AG08395 (cell line): ENCODE results near the gene EIF2S2.
A peak's percentile ranks its signal among the peaks of the same experiment; 100 is the strongest.

Experiments used
- DNase-seq: peaks from one replicate; pipeline ENCODE4 v3.0.0; 2012; ENCODE audit warnings: mixed read lengths, low spot score

EIF2S2 gene

DNA sequence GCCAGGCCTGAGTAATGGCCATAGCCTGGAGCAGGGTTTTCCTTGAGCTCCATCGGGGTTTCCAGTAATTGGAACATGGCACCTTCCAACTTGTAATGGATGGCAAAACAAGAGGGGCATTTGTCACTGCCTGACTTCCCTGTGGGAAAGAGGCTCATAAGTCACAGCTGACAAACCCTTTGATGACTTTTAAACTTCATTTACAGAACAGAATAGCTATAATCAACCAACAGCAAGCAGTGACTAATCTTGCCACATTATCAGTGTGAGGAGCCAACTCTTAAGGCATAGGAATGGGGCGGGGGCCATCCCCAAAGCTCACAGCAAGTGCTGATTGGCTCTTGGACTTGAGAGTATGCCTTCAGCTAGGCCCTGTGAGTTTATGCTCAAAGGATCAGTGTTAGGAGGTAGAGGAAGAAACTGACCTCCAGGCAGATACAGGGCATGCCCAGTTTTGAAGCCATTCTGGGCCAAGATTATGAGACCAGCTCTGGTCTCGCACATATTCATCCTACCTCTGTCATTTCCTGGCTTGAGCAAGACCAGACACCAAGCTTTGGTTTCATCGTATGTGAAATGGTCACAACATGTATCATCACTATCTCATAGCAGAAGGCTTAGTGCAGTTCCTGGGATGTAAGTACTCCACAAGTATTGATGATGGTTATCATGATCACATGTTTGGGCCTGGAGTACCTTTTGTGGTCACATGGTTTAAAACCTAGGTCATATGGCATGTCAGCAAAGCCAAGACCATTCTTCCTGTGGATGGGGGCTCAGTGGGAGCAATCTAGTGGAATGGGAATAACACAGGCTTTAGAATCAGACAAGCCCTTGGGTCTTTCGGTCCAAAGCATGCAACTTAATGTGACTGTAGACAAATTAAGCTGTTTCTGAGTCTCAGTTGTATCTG is 49.2 kb downstream of the EIF2S2 start:
- peak; percentile 48 for DNase-seq

DNA sequence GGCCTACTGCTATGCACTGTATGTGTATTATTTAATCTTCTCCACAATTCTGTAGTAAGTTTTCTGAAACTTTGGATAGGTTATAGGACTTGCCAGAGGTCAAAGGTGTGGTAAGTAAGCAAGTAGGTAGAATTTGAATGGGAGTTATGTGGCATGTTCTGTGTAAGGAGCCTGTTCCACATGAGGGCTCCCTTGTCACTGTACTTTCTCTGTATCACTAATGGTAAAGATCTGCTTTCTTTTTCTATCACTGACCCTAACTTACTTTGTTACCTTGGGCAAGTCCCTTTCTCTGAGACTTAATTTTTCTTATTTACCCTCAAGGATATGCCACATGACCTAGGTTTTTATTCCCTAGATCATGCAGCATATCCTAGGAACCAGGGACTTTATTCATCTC is 50.3 kb downstream of the EIF2S2 start:
- no peak for DNase-seq

DNA sequence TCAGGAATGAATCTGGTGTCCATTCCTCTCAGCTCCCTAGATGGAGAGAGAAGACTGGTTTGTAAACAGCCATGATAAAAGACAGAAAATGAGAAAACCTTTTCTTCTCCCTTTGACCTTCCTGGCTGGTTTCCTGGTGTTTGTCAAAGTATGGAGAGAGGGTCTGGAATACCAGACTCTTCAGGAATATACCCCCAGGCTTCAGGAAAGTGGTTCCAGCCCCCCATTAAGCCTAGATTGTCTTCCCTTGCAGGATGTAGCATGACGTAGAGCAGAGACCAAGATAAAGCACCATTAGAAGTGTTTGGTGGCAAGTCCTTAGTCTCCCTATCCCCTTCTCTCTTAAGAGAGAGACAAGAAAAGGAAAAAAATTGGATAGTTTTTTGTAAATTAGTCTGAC is 51.1 kb downstream of the EIF2S2 start:
- DNase-seq, result no peak

DNA sequence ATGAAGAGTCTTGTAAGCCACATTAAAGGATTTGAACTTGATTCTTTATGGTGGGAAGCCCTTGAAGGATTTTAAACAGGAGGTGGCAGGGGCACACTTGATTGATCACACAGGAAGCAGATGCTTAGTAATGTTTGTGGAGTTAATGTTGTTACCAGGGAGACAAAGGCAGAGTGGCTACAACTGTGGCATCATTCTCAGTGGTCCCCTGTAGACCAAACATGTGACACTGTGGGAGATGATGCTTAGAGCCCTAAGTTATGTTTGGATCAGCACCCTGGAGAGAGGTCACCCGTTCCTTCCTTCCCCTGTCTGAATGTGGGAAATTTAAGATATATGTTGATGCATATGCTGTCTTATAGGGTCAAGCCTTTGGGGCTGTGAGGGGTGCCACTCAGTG is 53.2 kb downstream of the EIF2S2 start:
- no peak for DNase-seq

DNA sequence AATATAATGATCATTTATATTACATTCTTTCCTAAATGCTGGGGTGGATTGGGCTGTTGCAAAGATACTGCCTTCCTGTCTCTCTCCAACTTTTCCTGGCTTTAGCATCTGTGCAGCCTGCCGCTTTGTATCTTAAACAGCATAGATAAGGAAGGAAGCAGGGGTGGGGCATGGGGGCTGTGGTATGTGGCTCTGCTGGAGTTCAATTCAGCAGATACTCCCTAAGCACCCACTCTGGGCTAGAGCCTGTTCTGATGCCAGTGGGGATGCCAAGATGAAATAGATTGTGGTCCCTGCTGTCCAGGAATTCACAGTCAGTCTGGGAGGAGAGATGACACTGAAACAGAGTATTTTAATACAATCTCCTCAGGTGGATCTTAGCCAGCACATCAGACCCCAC is 56.8 kb downstream of the EIF2S2 start:
- no peak for DNase-seq

DNA sequence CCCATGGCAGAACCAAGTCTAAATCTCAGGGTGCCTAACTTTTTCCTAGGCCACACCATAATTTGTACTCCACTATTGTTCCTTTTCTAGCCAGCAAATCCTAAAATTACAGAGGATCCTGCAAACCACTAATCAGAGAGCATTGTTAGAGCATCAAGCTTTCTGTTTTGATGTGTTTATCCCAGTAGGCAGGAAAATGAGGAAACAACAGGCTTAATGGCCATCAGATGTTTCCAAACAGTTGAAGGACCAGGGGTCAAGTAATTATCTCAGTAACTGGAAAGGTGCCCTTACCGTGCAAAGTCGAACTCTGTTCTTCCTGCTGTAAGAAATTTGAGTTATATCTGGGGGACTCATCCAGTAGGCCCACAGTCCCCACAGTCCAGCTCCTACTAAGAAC is 59.6 kb downstream of the EIF2S2 start:
- DNase-seq, result no peak

DNA sequence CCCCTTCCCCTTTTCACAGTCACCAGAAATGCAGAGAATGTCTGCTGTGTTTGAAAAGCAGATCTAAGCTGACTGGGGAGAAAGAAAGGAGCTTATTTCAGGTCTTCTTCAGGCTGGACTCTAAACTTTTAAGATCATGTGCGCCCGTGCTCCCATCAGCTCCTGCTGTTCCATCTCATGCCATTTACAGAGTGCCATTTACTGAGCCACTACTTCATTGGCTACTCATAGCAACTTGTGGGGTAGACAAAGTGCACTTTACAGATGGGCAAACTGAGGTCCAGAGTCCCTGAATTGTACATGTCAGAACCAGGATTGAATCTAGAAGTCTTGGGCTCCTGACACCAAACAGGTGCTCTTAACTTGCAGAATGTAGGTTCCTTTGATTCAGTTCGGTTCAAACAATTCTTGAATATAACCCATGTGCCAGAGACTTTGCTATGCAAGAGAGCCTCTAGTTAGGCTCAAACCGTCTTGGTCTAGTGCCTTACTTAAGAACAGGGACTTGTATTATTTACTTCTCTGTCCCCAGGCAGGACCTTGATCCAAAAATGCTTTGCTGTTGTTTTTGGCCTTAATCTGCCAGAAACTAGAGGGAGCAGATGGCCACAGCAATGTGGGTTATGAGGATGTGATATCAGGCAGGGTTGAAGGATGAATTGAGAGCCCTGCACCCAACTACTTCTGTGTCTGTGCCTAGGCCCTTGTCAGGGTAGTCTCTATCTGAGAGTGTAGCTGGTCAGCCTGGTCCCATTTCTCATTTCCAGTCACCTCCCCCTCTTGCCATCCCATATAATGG is 61.9 kb downstream of the EIF2S2 start:
- no peak for DNase-seq

DNA sequence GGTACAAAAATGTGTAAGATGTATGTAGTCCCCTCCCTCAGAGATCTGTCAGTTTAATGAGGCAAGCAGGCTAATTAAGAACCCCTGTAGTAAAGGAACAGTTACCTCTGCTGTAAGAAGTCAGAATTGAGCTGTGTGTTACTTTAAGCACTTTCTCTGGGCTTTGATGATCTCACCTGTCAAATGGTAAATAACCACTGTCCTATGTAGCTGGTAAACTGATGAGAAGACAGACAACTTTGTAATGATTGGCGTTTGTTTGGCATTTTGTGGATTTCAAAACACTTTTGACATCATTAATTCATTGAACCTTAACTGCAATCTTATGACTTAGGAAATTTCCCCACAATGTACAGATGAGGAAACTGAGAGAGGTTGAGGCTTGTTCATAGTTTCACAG is 62.7 kb downstream of the EIF2S2 start:
- no peak for DNase-seq

DNA sequence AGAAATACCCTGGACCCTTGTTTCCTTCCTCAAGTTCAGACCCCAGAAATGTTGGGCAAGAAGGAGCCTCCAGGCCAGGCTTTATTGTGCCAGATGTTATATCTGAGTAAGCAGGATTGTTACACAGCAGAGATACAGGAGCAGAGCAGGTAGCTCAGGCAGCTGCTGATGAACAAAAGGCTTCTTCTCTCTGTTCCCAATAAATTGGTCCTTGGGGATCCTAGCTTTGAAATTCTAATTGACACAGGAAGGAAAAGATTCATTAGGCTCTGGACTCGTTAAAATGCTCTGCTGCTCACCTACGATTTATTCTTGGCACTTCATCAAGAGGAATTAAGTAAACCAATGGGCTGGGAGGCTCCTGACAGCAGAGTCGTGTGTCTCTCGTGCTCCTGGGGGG is 64.1 kb downstream of the EIF2S2 start:
- DNase-seq, result no peak

DNA sequence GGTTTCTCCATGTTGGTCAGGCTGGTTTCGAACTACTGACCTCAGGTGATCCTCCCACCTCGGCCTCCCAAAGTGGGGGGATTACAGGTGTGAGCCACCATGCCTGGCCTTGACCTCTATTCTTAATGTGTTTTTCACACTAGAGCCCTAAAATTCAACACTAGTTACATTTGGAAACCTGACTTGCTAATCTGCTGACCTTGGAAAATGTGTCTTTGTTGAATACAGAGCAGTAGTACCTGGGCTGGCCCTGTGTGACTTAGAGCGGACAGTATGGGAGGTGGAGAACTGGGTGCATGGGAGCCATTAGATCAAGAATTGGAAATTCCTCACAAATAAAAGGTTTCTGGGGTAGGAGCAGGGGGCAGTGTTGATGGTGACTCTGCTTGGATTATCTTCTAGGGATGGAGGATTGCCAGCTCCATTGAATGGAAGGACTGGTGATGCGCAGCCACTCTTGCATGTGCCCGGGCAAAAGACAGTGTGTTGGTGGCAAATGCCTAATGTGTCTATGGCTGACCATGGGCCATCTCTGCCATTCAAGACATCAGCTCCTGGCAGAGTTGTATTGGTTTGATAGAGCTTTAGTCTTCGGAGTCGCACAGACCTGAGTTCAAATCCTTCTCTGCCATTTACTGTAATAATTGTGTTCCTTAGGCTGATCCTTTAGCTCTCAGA is 64.9 kb downstream of the EIF2S2 start:
- no peak for DNase-seq

DNA sequence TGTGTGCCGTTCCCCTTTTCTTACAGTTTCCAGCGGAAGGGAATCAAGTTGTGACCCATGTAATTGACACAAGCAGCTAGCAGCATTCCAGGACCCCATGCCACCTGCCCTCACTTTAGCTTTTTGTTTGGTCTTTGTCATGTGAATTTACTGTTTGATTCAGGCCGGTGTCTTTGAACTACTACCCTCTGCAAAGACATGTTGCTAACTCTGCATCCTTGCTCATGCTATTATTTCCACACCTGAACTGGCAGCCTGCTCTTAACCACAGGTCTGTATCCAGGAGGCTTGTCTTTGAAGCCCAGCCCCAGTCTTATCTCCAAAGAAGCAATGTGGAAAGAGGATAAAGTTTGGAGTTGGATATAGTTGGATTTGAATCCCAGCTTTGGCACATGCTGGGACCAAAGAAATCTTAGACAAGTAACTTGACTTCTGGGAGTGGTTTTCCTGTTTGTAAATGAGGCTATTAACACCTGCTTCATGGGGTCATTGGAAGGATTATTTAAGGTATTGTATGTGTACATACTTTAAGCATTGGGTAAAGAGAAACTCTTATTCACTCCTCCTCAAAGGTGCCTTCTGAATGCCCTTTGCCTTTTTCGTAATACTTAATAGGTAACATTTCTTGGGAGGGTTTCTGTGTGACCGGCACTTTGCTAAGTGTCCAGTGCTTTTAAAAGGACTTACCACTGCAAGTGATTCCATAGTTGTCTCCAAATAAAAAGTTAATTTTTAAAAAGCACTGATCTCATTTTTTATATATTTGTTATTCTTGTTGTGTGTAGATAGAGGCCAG is 65.9 kb downstream of the EIF2S2 start:
- no peak for DNase-seq

DNA sequence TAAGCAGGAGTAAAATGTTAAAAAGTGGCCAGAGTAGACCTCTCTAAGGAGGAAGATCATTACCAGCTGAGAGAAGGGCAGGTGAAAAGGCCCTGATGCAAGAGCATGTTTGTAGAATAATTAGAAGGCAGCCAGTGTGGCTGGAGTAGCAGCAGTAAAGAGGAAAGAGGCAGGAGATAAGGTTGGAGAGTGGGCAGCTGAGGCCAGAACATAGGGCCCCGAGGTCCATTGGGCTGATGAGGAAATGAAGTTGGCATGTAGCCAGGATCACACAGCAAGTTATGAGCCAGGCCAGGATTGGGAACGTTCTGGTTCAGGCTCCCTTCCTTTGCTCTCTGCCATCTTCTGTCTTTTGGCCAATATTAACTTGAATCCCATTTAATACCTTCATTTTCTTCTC is 66.7 kb downstream of the EIF2S2 start:
- DNase-seq, result no peak

DNA sequence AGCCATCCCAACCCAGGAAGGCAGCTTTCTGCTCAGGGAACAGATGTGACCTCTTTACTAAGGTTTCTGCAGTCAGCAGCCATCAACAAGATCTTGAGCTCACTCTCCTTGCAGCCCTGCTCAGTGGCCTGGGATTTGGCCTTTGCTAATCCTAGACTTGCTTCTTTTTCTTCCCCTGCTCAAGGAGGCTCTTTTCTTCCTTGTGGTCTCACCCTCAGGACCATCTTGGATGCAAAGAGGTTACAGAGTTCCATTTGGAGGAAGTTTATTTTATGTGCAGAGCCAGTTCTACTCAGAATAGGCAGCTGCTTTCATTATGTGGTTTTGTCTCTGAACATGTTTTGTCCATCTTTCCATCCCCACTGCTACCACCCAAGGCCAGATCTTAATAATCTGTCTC is 69.0 kb downstream of the EIF2S2 start:
- no peak for DNase-seq

DNA sequence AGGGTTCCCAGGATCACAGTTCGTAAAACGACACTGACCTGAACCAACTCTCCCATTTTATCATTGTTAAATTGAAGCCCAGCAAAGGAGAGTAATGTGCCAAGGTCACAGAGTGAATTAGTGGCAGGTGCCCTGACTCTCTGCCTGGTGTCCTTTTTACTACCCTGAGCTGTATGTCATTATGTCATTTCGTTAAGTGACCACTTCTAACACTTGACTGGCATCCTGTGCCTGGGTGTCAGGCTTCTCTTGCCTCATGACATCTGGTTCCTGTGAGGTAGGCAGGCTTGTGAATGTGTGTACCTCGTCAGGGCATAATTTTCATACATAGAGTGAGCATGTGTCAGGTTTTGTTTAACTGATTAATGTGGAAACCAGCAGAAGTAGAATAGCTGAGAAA is 69.8 kb downstream of the EIF2S2 start:
- no peak for DNase-seq

DNA sequence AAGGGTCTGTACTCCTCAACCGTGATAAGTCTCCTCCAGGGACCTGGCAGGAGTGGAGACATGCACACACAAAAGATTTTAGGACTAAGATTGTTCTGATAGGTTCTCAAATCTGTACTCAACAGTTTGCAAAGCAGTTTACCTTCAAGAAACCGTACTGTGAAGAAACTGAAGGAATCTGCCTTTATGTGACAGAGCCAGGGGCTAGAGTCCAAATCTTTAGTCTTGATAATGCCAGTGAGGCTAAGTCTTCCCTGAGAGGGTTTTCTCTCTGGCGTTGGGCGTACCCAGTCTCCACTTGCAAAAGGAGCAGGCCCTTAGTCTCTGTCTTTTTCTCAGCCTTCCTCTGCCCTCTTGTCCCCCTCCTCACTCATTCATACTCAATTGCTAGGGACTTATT is 70.8 kb downstream of the EIF2S2 start:
- no peak for DNase-seq

DNA sequence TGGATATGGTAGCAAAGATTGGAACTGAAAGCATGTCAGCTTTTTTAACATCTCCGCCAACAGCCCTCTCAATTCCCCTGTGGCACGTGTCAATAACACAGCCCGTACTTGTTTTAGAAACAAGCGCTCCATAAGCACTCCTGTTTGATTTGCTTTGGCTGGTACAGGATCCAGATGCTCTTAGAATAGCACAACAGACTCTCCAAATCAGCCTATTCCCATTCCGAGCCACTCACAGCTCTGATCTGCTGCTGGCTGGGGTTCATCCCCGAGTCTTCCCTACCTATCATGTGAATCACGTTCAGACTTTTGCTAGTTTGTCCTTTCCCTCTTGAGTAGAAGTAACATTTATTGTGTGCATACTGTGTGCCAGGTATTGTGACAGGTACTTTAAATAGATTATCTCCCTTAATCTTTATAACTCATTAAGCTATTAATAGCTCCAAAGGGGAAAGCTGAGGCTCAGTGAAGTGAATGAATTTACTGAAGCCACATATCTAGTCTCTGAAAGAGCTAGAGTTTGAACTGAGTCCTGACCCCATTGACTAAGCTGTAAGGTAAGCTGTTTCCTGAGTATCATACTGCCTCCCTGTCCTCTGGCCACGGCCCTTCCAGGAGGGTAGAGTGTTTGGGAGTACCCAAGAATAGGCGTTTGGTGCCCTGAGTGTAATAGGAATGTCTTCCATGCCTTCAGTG is 71.6 kb downstream of the EIF2S2 start:
- DNase-seq, result no peak
